ENCODE data around the gene ASCC1.

GRCh38 chr10:72059843-72060822 is 155.9 kb downstream of the ASCC1 start:
- TF ChIP-seq CTCF (conservative IDR thresholded peaks at IDR 0.05; ENCODE audit: low read depth, low read length) (no peak), EZH2 (IDR thresholded peaks at IDR 0.05; ENCODE audit: borderline replicate concordance, low read depth, low read length, poor library complexity, severe bottlenecking) (no peak)
